Endothelial cell of umbilical vein (primary cell): ENCODE results near the gene PIK3C2G. TPM values are rescaled to one million over a fixed set of nuclear protein-coding genes. Genes with fewer than 3 reads are reported as not detected.

Experiments used
- BruUV-seq: library from RNA; stranded (reverse); fragments of 400-500 nt; replicated peaks from 2 replicates; lab custom pipeline; 2021; lab: Mats Ljungman, UMichigan
- CTCF ChIA-PET: fragments of 300-600, 350-600 bp; sonication (Branson Sonifier 250); formaldehyde crosslinking; loops from one replicate; lab custom pipeline; 2021; ENCODE audit warnings: antibody characterized with exemption, inconsistent platforms; lab: Charles Lee
- POLR2A ChIA-PET: fragments of 300-600, 350-600 bp; sonication (Branson Sonifier 250); formaldehyde crosslinking; loops from one replicate; lab custom pipeline; 2021; ENCODE audit warnings: antibody characterized with exemption, inconsistent platforms; lab: Charles Lee
- DNase-seq: peaks from one replicate; pipeline ENCODE4 v3.0.0-alpha.2; 2011; ENCODE audit warnings: low read depth, low spot score
- FAIRE-seq: peaks from 2 replicates; lab custom pipeline; 2011; peaks lifted over from hg19 to GRCh38; lab: Jason Lieb, UNC
- H2AFZ ChIP-seq: 2 replicates; pipeline ENCODE4 v1.6.0; 2012; ENCODE audit warnings: low read depth, low read length, control low read depth, inconsistent platforms
- H3K27ac ChIP-seq: 2 replicates; pipeline ENCODE4 v1.5.1; 2011; ENCODE audit warnings: low read depth, mild to moderate bottlenecking, control low read depth, low read length, moderate library complexity; ENCODE audit not compliant: insufficient read depth
- H3K27me3 ChIP-seq, 2 experiments: 2 replicates each; pipeline versions ENCODE4 v1.6.0 to v1.6.1; 2011; ENCODE audit warnings: low read length in 2 of 2, mixed read lengths in 1 of 2; ENCODE audit not compliant: control insufficient read depth in 2 of 2, insufficient read depth in 2 of 2
- H3K36me3 ChIP-seq, 2 experiments: 2 replicates in 1 of 2; 3 replicates in 1 of 2; pipeline ENCODE4 v1.5.1; 2011; ENCODE audit warnings: low read length in 2 of 2, mild to moderate bottlenecking in 1 of 2, moderate library complexity in 1 of 2; ENCODE audit not compliant: control insufficient read depth in 2 of 2, insufficient read depth in 2 of 2; ENCODE audit errors: extremely low read depth in 1 of 2
- H3K4me1 ChIP-seq: 3 replicates; pipeline ENCODE4 v1.5.1; 2011; ENCODE audit warnings: mild to moderate bottlenecking, low read length; ENCODE audit not compliant: control insufficient read depth, insufficient read depth; ENCODE audit errors: extremely low read depth
- H3K4me2 ChIP-seq: 2 replicates; pipeline ENCODE4 v1.6.1; 2011; ENCODE audit warnings: low read length, control low read depth, mixed read lengths; ENCODE audit not compliant: insufficient read depth
- H3K4me3 ChIP-seq, 3 experiments: fragments of 200-600 bp in 1 of 3; sonication (generic), shearing (Covaris generic) in 1 of 3; replicated peaks in 1 of 3; 2 replicates each; pipeline ENCODE4 v1.5.1; 2011 to 2016; ENCODE audit warnings: control low read depth in 3 of 3, low read length in 3 of 3, mild to moderate bottlenecking in 2 of 3, inconsistent platforms in 1 of 3, low read depth in 1 of 3, moderate library complexity in 1 of 3; ENCODE audit not compliant: insufficient read depth in 1 of 3
- H3K79me2 ChIP-seq: 2 replicates; pipeline ENCODE4 v1.6.0; 2012; ENCODE audit warnings: low read length, inconsistent platforms; ENCODE audit not compliant: control insufficient read depth, insufficient read depth
- H3K9ac ChIP-seq: replicated peaks from 2 replicates; pipeline ENCODE3; 2011; ENCODE audit warnings: low read length, control low read depth; ENCODE audit not compliant: insufficient read depth; ENCODE audit errors: extremely low read depth
- H3K9me1 ChIP-seq: replicated peaks from 3 replicates; pipeline ENCODE4 v1.6.0; 2011; ENCODE audit warnings: mild to moderate bottlenecking, low read length; ENCODE audit not compliant: control insufficient read depth, insufficient read depth; ENCODE audit errors: extremely low read depth
- H3K9me3 ChIP-seq: replicated peaks from 2 replicates; pipeline ENCODE4 v1.5.1; 2012; ENCODE audit warnings: low read length, inconsistent platforms; ENCODE audit not compliant: control insufficient read depth, insufficient read depth
- H4K20me1 ChIP-seq: replicated peaks from 2 replicates; pipeline ENCODE3; 2011; ENCODE audit warnings: mild to moderate bottlenecking, low read length; ENCODE audit not compliant: control insufficient read depth, insufficient read depth; ENCODE audit errors: extremely low read depth
- CTCF ChIP-seq, 2 donors: IDR thresholded peaks; 1 replicate in 1 of 2; 2 replicates in 1 of 2; pipeline ENCODE4 v1.5.1; 2011; ENCODE audit warnings: low read length in 2 of 2, mild to moderate bottlenecking in 2 of 2, moderate library complexity in 2 of 2, control low read depth in 1 of 2, inconsistent platforms in 1 of 2, low read depth in 1 of 2; ENCODE audit not compliant: insufficient read depth in 1 of 2; ENCODE audit errors: extremely low read depth in 1 of 2
- EZH2 ChIP-seq: IDR thresholded peaks from 2 replicates; pipeline ENCODE4 v1.6.1; 2012; ENCODE audit warnings: borderline replicate concordance, low read depth, mild to moderate bottlenecking, moderate library complexity, low read length, inconsistent platforms; ENCODE audit not compliant: severe bottlenecking
- FOS ChIP-seq: IDR thresholded peaks from 2 replicates; pipeline ENCODE4 v1.6.1; 2011; ENCODE audit warnings: mild to moderate bottlenecking, low read length, moderate library complexity, borderline replicate concordance; ENCODE audit not compliant: insufficient read depth
- GATA2 ChIP-seq: IDR thresholded peaks from 2 replicates; pipeline ENCODE4 v1.7.0; 2011; ENCODE audit warnings: low read depth, mild to moderate bottlenecking, moderate library complexity, mixed read lengths, low read length; ENCODE audit not compliant: insufficient read length, insufficient read depth
- JUN ChIP-seq: IDR thresholded peaks from 2 replicates; pipeline ENCODE4 v1.6.1; 2011; ENCODE audit warnings: borderline replicate concordance, low read depth; ENCODE audit not compliant: insufficient read length, insufficient read depth
- MAX ChIP-seq: IDR thresholded peaks from 2 replicates; pipeline ENCODE4 v1.6.1; 2011; ENCODE audit not compliant: insufficient read depth, insufficient read length
- MYC ChIP-seq: IDR thresholded peaks from one replicate; pipeline ENCODE4 v1.6.1; 2011; ENCODE audit warnings: mild to moderate bottlenecking, low read depth, low read length
- POLR2A ChIP-seq: IDR thresholded peaks from 2 replicates; pipeline ENCODE4 v1.6.1; 2012; ENCODE audit warnings: low read depth, mild to moderate bottlenecking, control low read depth, low read length
- POLR2AphosphoS5 ChIP-seq: IDR thresholded peaks from 2 replicates; pipeline ENCODE4 v1.6.1; 2012; ENCODE audit warnings: low read depth, mild to moderate bottlenecking, control low read depth, low read length, moderate library complexity; ENCODE audit not compliant: insufficient read depth
- dilution Hi-C: fragments of 300-500 bp; cut with MboI; formaldehyde crosslinking; loops from one replicate; pipeline ENCODE4 v1.15.0; 2019; ENCODE audit warnings: low sequenced_read_pairs; ENCODE audit not compliant: extremely low pct_ligation_motif_present
- intact Hi-C: fragments of 100-400 bp; cut with micrococcal nuclease; formaldehyde crosslinking; loops from one replicate; pipeline ENCODE4 v1.10.0; 2022
- polyA plus RNA-seq, 4 experiments: library from polyadenylated mRNA; depleted of rRNA in 3 of 4; stranded (reverse) in 3 of 4; unstranded in 1 of 4; fragments of >200 nt; gene quantifications; 2 replicates each; pipeline versions ENCODE4 v1.2.1 to v1.2.3, GENCODE V29; 2011 to 2012; ENCODE audit warnings: missing spikeins in 1 of 4
- total RNA-seq: library from RNA; stranded (reverse); gene quantifications from 2 replicates; pipeline ENCODE4 v1.2.3, GENCODE V29; 2021

Gene PIK3C2G
- total and polyA plus RNA-seq, 2 donors (not counting 3 experiments of a cell fraction or from before 2014, with no cell fraction given), result not detected

- Histone ChIP-seq H3K27ac (no peak overlapping the region), H3K36me3 (no peaks in the 10 kb centered on the region), H3K9me3 (no peaks in the 10 kb centered on the region), H3K27me3 (no peaks in the 10 kb centered on the region), H3K4me2 (no peak overlapping the region), H4K20me1 (no peaks in the 10 kb centered on the region), H3K9ac (no peak overlapping the region), H3K9me1 (no peaks in the 10 kb centered on the region), H3K4me3 (no peak overlapping the region), H3K4me1 (no peaks in the 10 kb centered on the region), H2AFZ (no peak overlapping the region), H3K79me2 (no peaks in the 10 kb centered on the region)
- DNase-seq (no peak), FAIRE-seq (no peak)
- BruUV-seq, result no TSS peak
- dilution Hi-C loops, result no loop called here
- POLR2A ChIA-PET, result no interaction called here
- TF ChIP-seq EZH2 (no peak), GATA2 (no peak), MAX (no peak), CTCF (IDR thresholded peaks at IDR 0.05; ENCODE audit: extremely low read depth in 1 of 2, insufficient read depth in 1 of 2, low read depth in 1 of 2, low read length in 2 of 2) (no peak), MYC (no peak), POLR2A (no peak), POLR2AphosphoS5 (no peak), JUN (no peak), FOS (no peak)
- CTCF ChIA-PET, result interaction anchor here (0.9 to 6.6 kb wide), 4 partner anchors 25 to 99 kb away, joined by 3 to 173 read pairs (median 4); no protein-coding TSS in a partner anchor
- intact Hi-C loops, result loop anchor here (1.0 to 2.0 kb wide), 2 partner anchors 71 to 180 kb away; no protein-coding TSS in a partner anchor
Measured at GRCh38 chr12:18320976-18321375, 59.7 kb downstream of the PIK3C2G start.
